HuH-7.5 (cell line): Measurements from ENCODE around the gene TPCN1.
"Not testable (repeated sequence)": the region's sequence is repeated elsewhere in the genome, so short reads cannot be mapped to it uniquely, and the experiment has no call there.

Source experiments
- DNase-seq: peaks from one replicate; pipeline ENCODE4 v3.0.0; 2011; ENCODE audit warnings: low spot score

TPCN1 gene

DNA sequence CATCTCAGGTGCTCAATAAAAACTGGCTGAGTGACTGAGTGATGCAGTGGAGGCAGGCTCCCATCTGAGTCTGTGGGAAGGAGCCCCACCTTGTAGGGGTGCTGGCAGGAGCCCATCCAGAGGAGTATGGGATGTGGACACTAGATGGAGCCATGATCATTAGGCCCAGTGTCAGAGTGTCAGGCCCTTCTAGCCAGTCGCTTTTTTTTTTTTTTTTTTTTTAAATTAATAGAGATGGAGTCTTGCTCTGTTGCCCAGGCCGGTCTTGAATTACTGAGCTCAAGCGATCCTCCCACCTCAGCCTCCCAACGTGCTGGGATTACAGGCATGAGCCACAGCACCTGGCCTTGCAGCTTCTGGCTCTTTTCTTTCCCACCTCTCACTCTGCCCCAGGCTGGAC, 24.3 kb upstream of the TPCN1 start:
- DNase-seq: peak; percentile 86

- no peak for DNase-seq
Measured at GRCh38 chr12:113197518-113198077, 23.7 kb upstream of the TPCN1 start.

DNA sequence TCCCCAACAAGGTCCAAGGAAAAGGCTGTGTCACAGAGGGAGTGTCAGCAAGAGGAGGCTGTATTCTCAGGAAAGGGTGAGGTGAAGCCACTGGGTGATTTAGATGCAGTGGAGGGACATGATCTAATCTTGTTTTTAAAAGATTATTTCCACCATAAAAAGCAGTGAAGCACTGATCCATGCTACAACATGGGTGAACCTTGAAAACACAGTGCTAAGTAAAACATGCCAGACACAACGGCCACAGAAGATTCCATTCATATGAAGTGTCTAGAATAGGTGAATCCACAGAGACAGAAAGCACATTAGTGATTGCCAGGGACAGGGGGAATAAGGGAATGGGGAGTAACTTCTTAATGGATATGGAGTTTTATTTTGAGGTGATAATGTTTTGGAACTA, 23.0 kb upstream of the TPCN1 start:
- no peak for DNase-seq

DNA sequence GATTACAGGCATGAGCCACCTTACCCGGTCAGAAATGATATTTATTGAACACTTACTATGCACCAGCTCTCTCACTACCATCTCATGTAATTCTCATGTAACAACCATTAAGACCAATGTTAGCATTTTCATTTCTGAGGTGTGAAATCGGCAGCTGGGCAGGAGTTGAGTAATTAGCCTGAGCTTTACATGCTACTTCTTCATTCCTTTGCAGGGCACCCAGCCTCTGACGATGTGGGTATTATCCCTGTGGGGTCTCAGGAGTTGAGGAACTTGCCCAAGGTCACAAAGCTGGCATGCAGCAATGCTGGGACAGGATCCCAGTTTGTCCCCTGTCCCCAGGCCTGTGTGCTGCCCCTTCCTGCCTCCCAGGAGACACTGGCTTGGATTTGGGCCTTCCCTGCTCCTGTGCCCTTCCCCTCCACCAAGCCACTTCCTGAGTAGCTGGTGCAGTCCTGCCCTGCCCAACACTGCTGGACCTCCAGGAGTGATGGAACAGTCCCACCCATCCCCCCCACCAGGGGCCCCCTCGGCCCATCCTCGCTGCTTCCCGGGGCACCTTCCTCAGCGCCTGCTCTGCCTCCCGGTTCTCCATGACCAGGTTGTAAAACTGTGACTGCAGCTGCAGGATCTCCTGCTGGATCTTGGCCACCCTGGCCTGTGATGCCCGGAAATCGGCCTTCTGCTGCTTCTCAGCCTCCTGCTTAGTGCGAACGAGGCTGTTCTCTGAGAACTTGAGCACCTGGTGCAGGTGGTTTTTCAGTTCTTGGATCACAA, 21.1 kb upstream of the TPCN1 start:
- no peak for DNase-seq

DNA sequence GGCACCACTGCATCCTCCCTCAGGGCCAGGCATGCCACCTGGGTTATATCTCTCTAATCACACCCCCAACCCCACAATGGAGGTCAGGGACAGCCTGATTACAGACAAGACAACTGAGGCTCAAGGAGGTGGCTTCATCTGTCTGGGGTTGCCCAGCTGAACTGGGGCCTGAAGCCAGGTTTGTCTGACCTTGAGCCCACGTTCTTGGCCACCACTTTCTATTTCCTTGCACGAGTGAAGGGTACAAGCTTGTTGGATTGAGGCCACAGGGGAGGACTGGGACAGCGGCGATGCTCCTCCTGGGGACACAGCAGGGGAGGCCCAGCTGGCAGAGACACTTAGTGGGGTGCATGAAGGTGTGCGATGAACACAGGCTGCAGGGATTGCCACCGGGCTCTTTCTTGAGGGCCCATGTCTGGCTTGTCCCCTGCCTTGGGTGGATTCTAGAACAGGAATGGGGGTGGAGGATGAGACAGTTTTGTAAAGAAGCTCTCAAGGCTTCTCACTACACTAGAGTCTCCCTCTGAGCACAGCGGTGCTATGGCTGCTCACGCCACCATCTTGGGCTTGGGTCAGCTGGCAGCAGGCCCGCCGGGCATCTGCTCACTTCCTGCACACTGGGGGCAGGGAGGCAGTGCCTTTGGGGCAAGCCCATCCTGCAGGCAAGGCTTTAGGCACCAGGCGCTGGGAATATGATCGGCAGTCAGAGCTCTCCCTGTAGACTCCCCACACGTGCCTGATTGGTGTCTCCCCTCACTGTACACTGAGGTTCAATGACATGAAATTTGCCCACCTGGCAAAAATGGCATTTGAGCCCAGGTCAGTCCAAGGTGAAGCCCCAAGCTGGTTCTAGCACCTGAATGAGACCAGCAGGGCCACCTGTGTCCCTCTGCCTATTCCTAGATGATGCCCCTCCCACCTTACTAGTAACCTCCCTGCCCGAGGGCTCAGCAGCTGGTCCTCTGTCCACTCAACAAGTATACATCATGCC, 19.8 kb upstream of the TPCN1 start:
- DNase-seq: no peak

- no peak for DNase-seq
Measured at GRCh38 chr12:113202300-113203075, 18.8 kb upstream of the TPCN1 start.

DNA sequence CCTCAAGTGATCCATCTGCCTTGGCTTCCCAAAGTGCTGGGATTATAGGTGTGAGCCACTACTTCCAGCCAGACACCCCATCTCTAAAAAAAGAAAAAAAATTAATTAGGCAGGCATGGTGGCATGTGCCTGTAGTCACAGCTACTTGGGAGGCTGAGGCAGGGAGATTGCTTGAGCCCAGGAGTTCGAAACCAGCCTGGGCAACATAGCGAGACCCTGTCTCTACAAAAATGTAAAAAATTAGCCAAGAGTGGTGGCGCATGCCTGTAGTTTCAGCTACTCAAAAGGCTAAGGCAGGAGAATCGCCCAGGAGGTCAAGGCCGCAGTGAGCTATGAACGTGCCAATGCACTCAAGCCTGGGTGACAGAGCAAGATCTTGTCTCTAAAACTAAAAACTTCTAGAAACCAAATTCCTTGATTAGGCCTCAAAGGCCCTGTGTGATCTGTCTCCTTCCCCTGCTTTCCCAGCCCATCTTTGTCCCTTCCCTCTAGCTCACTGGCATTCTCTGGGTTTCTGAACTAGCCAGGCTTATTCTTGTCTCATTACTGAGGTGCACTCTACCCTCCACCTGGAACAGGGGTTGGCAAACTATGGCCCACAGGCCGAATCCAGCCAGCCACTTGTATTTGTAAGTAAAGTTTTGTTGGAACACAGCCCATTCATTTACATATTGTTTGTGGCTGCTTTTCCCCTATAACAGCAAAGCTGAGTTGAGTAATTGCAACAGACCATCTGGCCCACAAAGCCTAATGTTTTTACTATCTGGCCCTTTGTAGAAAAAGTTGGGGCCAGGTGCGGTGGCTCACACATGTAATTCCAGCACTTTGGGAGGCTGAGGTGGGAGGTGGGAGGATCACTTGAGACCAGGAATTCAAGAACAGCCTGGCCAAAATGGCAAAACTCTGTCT, 17.2 kb upstream of the TPCN1 start:
- no peak for DNase-seq

- no peak for DNase-seq
Measured at GRCh38 chr12:113204804-113205203, 16.5 kb upstream of the TPCN1 start.

DNA sequence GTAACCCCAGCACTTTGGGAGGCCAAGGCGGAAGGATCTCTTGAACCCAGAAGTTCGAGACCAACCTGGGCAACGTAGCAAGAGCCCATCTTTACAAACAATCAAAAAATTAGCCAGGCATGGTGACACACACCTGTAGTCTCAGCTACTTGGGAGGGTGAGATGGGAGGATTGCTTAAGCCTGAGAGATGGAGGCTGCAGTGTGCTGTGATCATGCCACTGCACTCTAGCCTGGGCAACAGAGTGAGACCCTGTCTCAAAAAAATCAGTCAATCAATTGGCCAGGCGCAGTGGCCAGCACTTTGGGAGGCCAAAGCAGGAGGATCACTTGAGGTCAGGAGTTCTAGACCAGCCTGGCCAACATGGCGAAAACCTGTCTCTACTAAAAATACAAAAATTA, 14.5 kb upstream of the TPCN1 start:
- not testable (repeated sequence) for DNase-seq

DNA sequence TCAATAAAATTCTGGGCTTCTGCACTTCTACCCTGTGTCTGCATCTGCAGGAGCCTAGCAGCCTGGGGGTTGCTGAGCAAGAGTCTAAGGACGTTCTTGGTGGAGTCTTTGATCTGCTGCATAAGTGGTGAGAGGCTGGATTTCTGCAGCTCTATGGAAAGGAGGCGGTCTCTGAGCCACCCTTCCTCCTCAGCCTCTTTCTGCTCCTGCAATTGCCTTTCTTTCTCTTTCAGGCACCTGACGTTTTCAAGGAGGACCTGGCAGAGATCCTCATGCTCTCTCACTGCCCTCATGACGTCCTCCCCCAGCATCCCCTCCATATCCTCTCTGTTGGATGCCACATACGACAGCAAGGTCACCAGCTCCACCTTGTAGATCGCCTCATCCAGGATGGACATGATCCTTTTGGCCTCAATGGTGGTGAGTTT, 13.6 kb upstream of the TPCN1 start:
- DNase-seq: no peak

- no peak for DNase-seq
Measured at GRCh38 chr12:113208041-113208934, 13.0 kb upstream of the TPCN1 start.

DNA sequence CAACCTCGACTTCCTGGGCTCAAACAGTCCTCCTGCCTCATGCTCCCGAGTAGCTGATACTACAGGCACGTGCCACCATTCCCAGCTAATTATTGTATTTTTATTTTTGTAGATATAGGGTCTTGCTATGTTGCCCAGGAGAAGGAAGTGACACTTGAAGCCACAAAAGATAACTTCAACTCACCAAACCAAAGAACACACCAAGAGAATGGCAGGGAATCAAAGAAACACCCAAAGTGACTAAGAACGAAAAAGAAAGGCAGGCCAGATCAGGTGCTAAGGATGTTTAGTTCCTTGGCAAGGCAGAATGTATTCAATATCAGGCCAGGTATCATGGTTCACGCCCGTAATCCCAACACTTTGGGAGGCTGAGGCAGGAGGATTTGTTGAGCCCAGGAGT, 10.1 kb upstream of the TPCN1 start:
- DNase-seq: no peak

DNA sequence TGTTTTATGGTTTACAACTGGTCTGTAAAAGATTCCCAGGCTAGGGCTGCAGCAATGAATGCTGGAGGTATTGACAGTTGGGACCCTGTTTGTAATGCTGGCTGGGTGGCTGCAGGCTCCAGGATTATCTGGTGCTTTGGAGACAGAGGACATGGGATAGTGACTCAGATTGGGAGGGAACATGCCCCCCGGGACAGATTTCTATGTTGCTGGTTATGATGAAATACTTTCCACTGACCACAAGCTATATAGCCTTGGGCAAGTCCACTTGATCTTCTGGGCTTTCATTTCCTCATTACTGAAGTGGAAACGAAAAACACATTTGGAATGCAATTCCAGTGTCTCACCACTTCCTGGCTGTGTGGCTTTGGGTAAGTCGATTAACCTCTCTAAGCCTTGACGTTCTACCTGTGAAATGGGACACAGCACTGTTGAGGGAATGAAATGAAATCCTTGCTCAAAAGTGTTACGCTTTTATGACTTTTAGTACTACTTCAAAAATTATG, 6.3 kb upstream of the TPCN1 start:
- DNase-seq: no peak

DNA sequence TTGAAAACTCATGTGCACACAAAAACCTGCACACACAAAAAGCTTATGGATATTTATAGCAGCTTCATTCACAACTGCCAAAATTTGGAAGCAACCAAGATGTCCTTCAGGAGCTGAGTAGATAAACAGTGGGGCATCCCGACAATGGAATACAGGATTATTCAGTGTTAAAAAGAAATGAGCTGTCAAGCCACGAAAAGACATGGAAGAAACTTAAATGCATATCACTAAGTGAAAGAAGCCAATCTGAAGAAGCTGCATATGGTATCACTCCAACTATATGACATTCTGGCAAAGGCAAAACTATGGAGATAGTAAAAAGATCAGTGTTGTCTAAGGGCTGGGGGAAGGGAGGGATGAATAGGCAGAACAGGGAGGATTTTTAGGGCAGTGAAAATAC, 5.2 kb upstream of the TPCN1 start:
- no peak for DNase-seq

DNA sequence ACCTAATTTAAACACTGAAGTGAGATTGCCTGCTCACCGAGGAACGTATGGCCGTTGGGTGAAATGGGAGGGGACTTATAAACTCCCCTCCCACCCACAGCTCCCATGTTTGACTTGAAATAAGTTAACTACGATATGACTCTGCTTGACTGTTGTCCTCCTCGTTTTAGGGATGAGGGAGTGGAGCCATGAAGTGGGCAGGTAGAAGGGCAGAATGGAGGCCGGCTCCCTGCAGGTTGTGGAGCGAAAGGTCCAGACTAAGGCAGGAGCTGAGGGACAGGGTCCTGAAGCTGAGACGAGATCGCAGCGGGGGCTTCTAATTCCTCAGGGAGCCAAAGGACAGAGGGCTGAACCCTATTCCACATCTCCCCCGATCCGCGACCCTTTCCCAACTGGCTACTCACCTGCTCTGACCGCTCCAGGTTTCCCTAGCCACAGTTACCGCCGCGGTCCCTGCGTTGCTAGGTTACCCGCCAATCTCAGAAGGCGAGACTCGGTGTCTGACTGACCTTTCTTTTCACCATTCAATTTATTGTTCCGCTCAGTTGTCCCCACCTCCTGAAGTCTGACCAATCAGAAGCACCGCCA, 577 bp upstream of the TPCN1 start:
- DNase-seq: peak; percentile 87

GRCh38 chr12:113221997-113222729, 899 bp downstream of the TPCN1 start:
- no peak for DNase-seq

DNA sequence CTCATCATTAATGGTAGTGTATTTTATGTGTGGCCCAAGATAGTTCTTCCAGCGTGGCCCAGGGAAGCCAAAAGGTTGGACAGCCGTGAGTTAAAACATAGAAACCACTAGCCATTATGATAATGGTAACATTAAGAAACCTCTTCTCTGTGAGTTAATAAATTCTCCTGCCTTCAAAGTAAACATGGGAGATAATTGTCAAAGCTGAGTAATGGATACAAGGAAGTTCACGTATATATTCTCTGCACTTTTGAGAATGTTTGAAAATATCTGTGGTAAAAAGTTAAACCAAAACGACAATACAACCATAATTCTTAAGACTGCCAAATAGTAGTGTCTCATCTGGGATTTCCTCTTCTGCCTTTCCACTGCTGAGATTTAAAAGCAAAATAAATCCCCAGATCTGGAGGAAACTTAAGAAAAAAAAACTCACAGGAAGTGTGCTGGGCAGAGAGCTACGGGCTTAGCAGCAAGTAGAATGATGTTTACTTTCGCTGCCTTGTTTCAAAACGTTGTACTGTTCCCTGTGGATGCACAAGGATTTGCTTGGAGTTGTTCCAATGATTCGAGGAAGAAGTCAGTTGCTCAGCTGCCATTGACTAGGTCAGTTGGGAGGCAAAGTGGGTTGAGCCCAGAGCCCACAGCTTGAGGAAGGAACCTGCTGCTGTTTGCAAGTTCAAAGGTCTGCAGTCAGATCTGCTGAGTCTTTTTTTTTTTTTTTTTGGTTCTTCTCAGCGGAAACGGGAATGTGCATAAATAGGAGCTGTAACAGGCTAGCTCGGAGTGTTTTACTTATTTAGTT, 1.7 kb downstream of the TPCN1 start:
- peak; percentile 72 for DNase-seq

DNA sequence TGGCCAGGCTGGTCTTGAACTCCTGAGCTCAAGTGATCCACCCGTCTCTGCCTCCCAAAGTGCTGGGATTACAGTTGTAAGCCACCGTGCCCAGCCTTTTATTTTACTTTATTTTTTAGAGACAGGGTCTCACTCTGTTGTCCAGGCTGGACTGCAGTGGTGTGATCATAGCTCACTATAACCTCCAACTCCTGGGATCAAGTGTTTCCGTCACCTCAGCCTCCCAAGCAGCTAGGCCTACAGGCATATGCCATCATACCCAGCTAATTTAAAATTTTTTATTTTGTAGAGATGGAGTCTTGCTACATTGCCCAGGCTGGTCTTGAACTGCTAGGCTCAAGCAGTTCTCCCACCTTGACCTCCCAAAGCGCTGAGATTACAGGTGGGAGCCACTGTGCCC, 3.7 kb downstream of the TPCN1 start:
- DNase-seq: no peak
